SK-N-SH (cell line): ENCODE data around the gene TNFAIP3. TPM values are rescaled to one million over a fixed set of nuclear protein-coding genes. Genes with fewer than 3 reads are reported as not detected.

ENCODE experiments used
- CTCF ChIA-PET: fragments of 300-600, 350-600 bp; formaldehyde crosslinking; extraction: SDS; loops from one replicate; lab custom pipeline; 2021; lab: Yijun Ruan, JAX
- POLR2A ChIA-PET: fragments of 350-600 bp; sonication (Branson Sonifier 250); formaldehyde crosslinking; extraction: SDS; loops from one replicate; lab custom pipeline; 2020; ENCODE audit warnings: antibody characterized with exemption, inconsistent platforms; lab: Yijun Ruan, JAX
- DNase-seq: peaks from one replicate; pipeline ENCODE4 v3.0.0; 2012
- H2AFZ ChIP-seq: fragments of 200-600 bp; sonication (generic); 2 replicates; pipeline ENCODE4 v1.8.1; 2016; ENCODE audit warnings: antibody characterized with exemption, mild to moderate bottlenecking, low read depth
- H3F3A ChIP-seq: fragments of 200-600 bp; sonication (generic); replicated peaks from 2 replicates; pipeline ENCODE3; 2016; ENCODE audit warnings: antibody characterized with exemption, mild to moderate bottlenecking; ENCODE audit not compliant: insufficient read depth
- H3K27ac ChIP-seq, 2 experiments: fragments of 200-500 bp in 1 of 2; fragments of 200-600 bp in 1 of 2; sonication (Bioruptor generic) in 1 of 2; sonication (generic), shearing (Covaris generic) in 1 of 2; 2 replicates each; pipeline versions ENCODE4 v1.5.1 to v1.6.1; 2014 to 2016; ENCODE audit warnings: low read depth in 2 of 2, inconsistent platforms in 1 of 2, low read length in 1 of 2, mild to moderate bottlenecking in 1 of 2, mixed read lengths in 1 of 2
- H3K27me3 ChIP-seq: fragments of 200-600 bp; sonication (generic), shearing (Covaris generic); 2 replicates; pipeline ENCODE4 v1.6.1; 2016; ENCODE audit warnings: mixed run types; ENCODE audit not compliant: insufficient read depth
- H3K36me3 ChIP-seq, 2 experiments: fragments of 200-500 bp in 1 of 2; fragments of 200-600 bp in 1 of 2; sonication (Bioruptor generic) in 1 of 2; sonication (generic) in 1 of 2; replicated peaks in 1 of 2; 2 replicates each; pipeline versions ENCODE3 to v1.5.1; 2014 to 2016; ENCODE audit warnings: low read length in 1 of 2, mild to moderate bottlenecking in 1 of 2; ENCODE audit not compliant: insufficient read depth in 2 of 2, control insufficient read depth in 1 of 2
- H3K4me1 ChIP-seq, 2 experiments: fragments of 200-500 bp in 1 of 2; fragments of 200-600 bp in 1 of 2; sonication (Bioruptor generic) in 1 of 2; sonication (generic), shearing (Covaris generic) in 1 of 2; 2 replicates each; pipeline versions ENCODE4 v1.5.1 to v1.6.1; 2014 to 2016; ENCODE audit warnings: low read depth in 1 of 2, low read length in 1 of 2, mixed run types in 1 of 2; ENCODE audit not compliant: insufficient read depth in 2 of 2, control insufficient read depth in 1 of 2
- H3K4me2 ChIP-seq: fragments of 200-600 bp; sonication (generic), shearing (Covaris generic); 2 replicates; pipeline ENCODE4 v1.6.1; 2017; ENCODE audit warnings: mixed run types
- H3K4me3 ChIP-seq, 2 experiments: fragments of 200-500 bp in 1 of 2; fragments of 200-600 bp in 1 of 2; sonication (Bioruptor generic) in 1 of 2; sonication (generic), shearing (Covaris generic) in 1 of 2; 2 replicates each; pipeline versions ENCODE4 v1.5.1 to v1.8.1; 2014 to 2016; ENCODE audit warnings: low read depth in 2 of 2, inconsistent platforms in 1 of 2, low read length in 1 of 2, mild to moderate bottlenecking in 1 of 2, mixed read lengths in 1 of 2, moderate library complexity in 1 of 2
- H3K79me2 ChIP-seq: fragments of 200-600 bp; sonication (generic); 2 replicates; pipeline ENCODE4 v1.8.1; 2017; ENCODE audit warnings: mild to moderate bottlenecking; ENCODE audit not compliant: insufficient read depth
- H3K9ac ChIP-seq: fragments of 200-600 bp; sonication (generic); 2 replicates; pipeline ENCODE4 v1.6.1; 2017; ENCODE audit warnings: mixed run types
- H3K9me2 ChIP-seq: fragments of 200-600 bp; sonication (generic); 2 replicates; pipeline ENCODE4 v1.6.1; 2017; ENCODE audit warnings: mixed run types
- H3K9me3 ChIP-seq: fragments of 200-600 bp; sonication (generic); 2 replicates; pipeline ENCODE4 v1.6.1; 2017; ENCODE audit warnings: mixed run types, mild to moderate bottlenecking, moderate library complexity
- H4K20me1 ChIP-seq: fragments of 200-600 bp; sonication (generic); 2 replicates; pipeline ENCODE4 v1.6.1; 2017; ENCODE audit warnings: mild to moderate bottlenecking, mixed run types; ENCODE audit not compliant: insufficient read depth
- CTCF ChIP-seq: fragments of 200-600 bp; sonication (generic); IDR thresholded peaks from 2 replicates; pipeline ENCODE4 v1.6.1; 2017; ENCODE audit warnings: antibody characterized with exemption, mild to moderate bottlenecking, moderate library complexity
- EZH2phosphoT487 ChIP-seq: fragments of 200-600 bp; sonication (generic); IDR thresholded peaks from 2 replicates; pipeline ENCODE4 v1.6.1; 2017; ENCODE audit warnings: low read depth, mixed run types, mild to moderate bottlenecking, antibody characterized with exemption, moderate library complexity, borderline replicate concordance
- FOSL2 ChIP-seq: IDR thresholded peaks from 2 replicates; pipeline ENCODE4 v1.4.0; 2012; ENCODE audit warnings: low read depth, mild to moderate bottlenecking, moderate library complexity, borderline replicate concordance
- FOXM1 ChIP-seq: IDR thresholded peaks from 2 replicates; pipeline ENCODE4 v1.4.0; 2012; ENCODE audit warnings: low read depth, mild to moderate bottlenecking
- GATA2 ChIP-seq: sonication (generic); formaldehyde crosslinking; IDR thresholded peaks from 2 replicates; pipeline ENCODE4 v1.5.0; 2020; ENCODE audit warnings: mild to moderate bottlenecking, missing genetic modification reagents
- JUND ChIP-seq: IDR thresholded peaks from 2 replicates; pipeline ENCODE4 v1.4.0; 2012
- PBX3 ChIP-seq: IDR thresholded peaks from 2 replicates; pipeline ENCODE4; 2012
- RAD21 ChIP-seq: IDR thresholded peaks from 2 replicates; pipeline ENCODE4 v1.6.1; 2012; ENCODE audit warnings: mild to moderate bottlenecking, low read length
- RCOR1 ChIP-seq: fragments of 150-350 bp; IDR thresholded peaks from 2 replicates; pipeline ENCODE4 v1.6.1; 2017; ENCODE audit warnings: antibody characterized with exemption, low read length
- SMC3 ChIP-seq: IDR thresholded peaks from 2 replicates; pipeline ENCODE4 v1.6.1; 2012; ENCODE audit warnings: low read depth, low read length, improper control_type of control experiment
- TAF1 ChIP-seq: IDR thresholded peaks from 2 replicates; pipeline ENCODE4 v1.6.1; 2012; ENCODE audit warnings: low read depth, mild to moderate bottlenecking, low read length, moderate library complexity, borderline replicate concordance
- TEAD4 ChIP-seq: IDR thresholded peaks from 2 replicates; pipeline ENCODE4 v1.4.0; 2012; ENCODE audit warnings: mild to moderate bottlenecking, borderline replicate concordance; ENCODE audit not compliant: insufficient read depth
- USF2 ChIP-seq: fragments of 150-350 bp; IDR thresholded peaks from 2 replicates; pipeline ENCODE4 v1.6.1; 2017; ENCODE audit warnings: antibody characterized with exemption, low read length, low read depth, borderline replicate concordance
- YY1 ChIP-seq: IDR thresholded peaks from 2 replicates; pipeline ENCODE4 v1.4.0; 2012; ENCODE audit warnings: low read depth, mild to moderate bottlenecking
- ZBTB33 ChIP-seq: IDR thresholded peaks from 2 replicates; pipeline ENCODE4 v1.4.0; 2012; ENCODE audit warnings: low read depth, borderline replicate concordance
- WGBS: methylation state at CpG from one replicate; pipeline ENCODE4 v1.1.6; 2017; ENCODE audit warnings: low lambda C conversion rate; 5-methylcytosine and 5-hydroxymethylcytosine counted together
- polyA plus RNA-seq, 3 experiments: library from polyadenylated mRNA; depleted of rRNA; stranded (reverse); fragments of >200 nt; gene quantifications; 2 replicates each; pipeline ENCODE4 v1.2.3, GENCODE V29; 2012

TNFAIP3 gene
- polyA plus RNA-seq, 1 of the 3 experiments (the other 2 are of a cell fraction) = 1.0 TPM

GRCh38 chr6:137893181-137893580, 26.1 kb downstream of the TNFAIP3 start:
- no peak overlapping the region for H3K27ac ChIP-seq
- H3K79me2 ChIP-seq = no peaks in the 10 kb centered on the region
- DNase-seq = no peak
- no peak overlapping the region for H2AFZ ChIP-seq
- H3K4me1 ChIP-seq = no peaks in the 10 kb centered on the region
- ChIA-PET CTCF (interaction anchor here (0.6 kb wide), 1 partner anchor 61 kb away, joined by 3 read pairs; no protein-coding TSS in a partner anchor), POLR2A (no interaction called here)
- no peaks in the 10 kb centered on the region for H3F3A ChIP-seq
- no peak overlapping the region for H3K4me2 ChIP-seq
- no peak overlapping the region for H3K9ac ChIP-seq
- no peaks in the 10 kb centered on the region for H3K9me3 ChIP-seq
- 8% methylated on average over 1 of the region's 3 CpGs for WGBS
- H3K27me3 ChIP-seq = no peaks in the 10 kb centered on the region; the same call in 1 of the 2 replicates
- no peak for TF ChIP-seq EZH2phosphoT487
- no peak for TF ChIP-seq FOSL2
- no peak for TF ChIP-seq PBX3
- no peak for TF ChIP-seq TAF1
- TF ChIP-seq TEAD4 = no peak
- TF ChIP-seq SMC3 = no peak
- no peak for TF ChIP-seq RCOR1
- no peak for TF ChIP-seq JUND
- TF ChIP-seq USF2 = no peak
- TF ChIP-seq RAD21 = no peak
- no peak for TF ChIP-seq YY1
- TF ChIP-seq ZBTB33 = no peak
- TF ChIP-seq CTCF = no peak
- no peak for TF ChIP-seq GATA2 (CRISPR knock-in tag)
- no peak for TF ChIP-seq FOXM1
- H3K9me2 ChIP-seq = no peaks in the 10 kb centered on the region
- no peak overlapping the region for H3K4me3 ChIP-seq
- no peaks in the 10 kb centered on the region for H4K20me1 ChIP-seq
- H3K36me3 ChIP-seq = no peaks in the 10 kb centered on the region
